SK-N-DZ (cell line): Measurements from ENCODE around the gene HCFC1.

Experiments
- DNase-seq: peaks from one replicate; pipeline ENCODE4 v3.0.0-alpha.2; 2015; ENCODE audit warnings: low spot score

The HCFC1 gene

GRCh38 chrX:153941336-153942252, 30.0 kb downstream of the HCFC1 start:
- DNase-seq, result no peak

GRCh38 chrX:153939573-153939972, 32.0 kb downstream of the HCFC1 start:
- DNase-seq, result no peak

- DNase-seq, result no peak
Observed at GRCh38 chrX:153938226-153938786, 33.3 kb downstream of the HCFC1 start.

- no peak for DNase-seq
Observed at GRCh38 chrX:153937056-153937455, 34.6 kb downstream of the HCFC1 start.

- DNase-seq, result no peak
Observed at GRCh38 chrX:153935326-153935851, 36.2 kb downstream of the HCFC1 start.

- DNase-seq, result peak; percentile 64
Observed at GRCh38 chrX:153934762-153935325, 36.8 kb downstream of the HCFC1 start, which contains the start of gene NAA10. Gene NAA10, minus strand, starts transcription at chrX:153935037. Its CDS starts 133 bp downstream, at chrX:153934904.

GRCh38 chrX:153934148-153934761, 37.4 kb downstream of the HCFC1 start:
- no peak for DNase-seq

- DNase-seq, result no peak
Observed at GRCh38 chrX:153933748-153934147, 37.9 kb downstream of the HCFC1 start.

GRCh38 chrX:153932220-153932915, 39.2 kb downstream of the HCFC1 start:
- no peak for DNase-seq

- DNase-seq, result no peak
Observed at GRCh38 chrX:153931748-153932147, 39.9 kb downstream of the HCFC1 start.

GRCh38 chrX:153931151-153931550, 40.5 kb downstream of the HCFC1 start:
- DNase-seq, result no peak

- no peak for DNase-seq
Observed at GRCh38 chrX:153930011-153930910, 41.4 kb downstream of the HCFC1 start.

GRCh38 chrX:153929576-153929975, 42.0 kb downstream of the HCFC1 start:
- DNase-seq, result no peak

- DNase-seq, result no peak
Observed at GRCh38 chrX:153928846-153929245, 42.8 kb downstream of the HCFC1 start.

GRCh38 chrX:153927922-153928760, 43.5 kb downstream of the HCFC1 start:
- peak; percentile 98 for DNase-seq

- no peak for DNase-seq
Observed at GRCh38 chrX:153927672-153927921, 44.0 kb downstream of the HCFC1 start.

GRCh38 chrX:153926858-153927671, 44.6 kb downstream of the HCFC1 start:
- DNase-seq, result peak; percentile 57

GRCh38 chrX:153926552-153926857, 45.1 kb downstream of the HCFC1 start:
- DNase-seq, result no peak
